NCI-H128 (cell line): ENCODE results near the gene SPI1.

Source experiments
- DNase-seq: peaks from one replicate; lab custom pipeline; 2025; ENCODE audit not compliant: unreplicated experiment; lab: John Stamatoyannopoulos, UW

Gene SPI1

GRCh38 chr11:47388697-47389576 is 10.6 kb upstream of the SPI1 start:
- no peak for DNase-seq

GRCh38 chr11:47387944-47388696 is 9.8 kb upstream of the SPI1 start:
- no peak for DNase-seq

- DNase-seq, result no peak
Measured at GRCh38 chr11:47384498-47384897, 6.2 kb upstream of the SPI1 start.

GRCh38 chr11:47383071-47383470 is 4.7 kb upstream of the SPI1 start:
- no peak for DNase-seq

GRCh38 chr11:47380078-47380477 is 1.7 kb upstream of the SPI1 start:
- DNase-seq, result no peak

GRCh38 chr11:47379317-47379716 is 970 bp upstream of the SPI1 start:
- no peak for DNase-seq

- DNase-seq, result no peak
Measured at GRCh38 chr11:47378836-47379170, 456 bp upstream of the SPI1 start.

GRCh38 chr11:47377571-47378009 is 757 bp downstream of the SPI1 start:
- no peak for DNase-seq

- no peak for DNase-seq
Measured at GRCh38 chr11:47376525-47377371, 1.6 kb downstream of the SPI1 start.

GRCh38 chr11:47376107-47376524 is 2.2 kb downstream of the SPI1 start:
- no peak for DNase-seq

- no peak for DNase-seq
Measured at GRCh38 chr11:47375546-47376085, 2.7 kb downstream of the SPI1 start.

GRCh38 chr11:47375020-47375419 is 3.3 kb downstream of the SPI1 start:
- no peak for DNase-seq

GRCh38 chr11:47374720-47375019 is 3.7 kb downstream of the SPI1 start:
- no peak for DNase-seq

- no peak for DNase-seq
Measured at GRCh38 chr11:47373876-47374719, 4.2 kb downstream of the SPI1 start.

GRCh38 chr11:47372422-47372821 is 5.9 kb downstream of the SPI1 start:
- no peak for DNase-seq

GRCh38 chr11:47369676-47370075 is 8.7 kb downstream of the SPI1 start:
- no peak for DNase-seq

GRCh38 chr11:47366020-47366490 is 12.3 kb downstream of the SPI1 start:
- no peak for DNase-seq

- no peak for DNase-seq
Measured at GRCh38 chr11:47361419-47361818, 16.9 kb downstream of the SPI1 start.

- no peak for DNase-seq
Measured at GRCh38 chr11:47360341-47360740, 18.0 kb downstream of the SPI1 start.

- DNase-seq, result no peak
Measured at GRCh38 chr11:47359586-47359985, 18.8 kb downstream of the SPI1 start.
